Measurements from ENCODE around the gene KCNQ4. TPM values are rescaled to one million over a fixed set of nuclear protein-coding genes. Genes with fewer than 3 reads are reported as not detected.
A peak's percentile ranks its signal among the peaks of the same experiment; 100 is the strongest.

The KCNQ4 gene
- 1 to 10 TPM; 1.1 to 3.3 (median 2.4) TPM for total RNA-seq

- H3K4me1 ChIP-seq = peaks cover 0 to 32% (median 7%) of the 10 kb centered on the region in 4 donors
- DNase-seq = peak in 1 of 3 donors; percentile 71
- no peak for TF ChIP-seq POLR2A (IDR thresholded peaks at IDR 0.05)
- TF ChIP-seq CTCF (IDR thresholded peaks at IDR 0.05) = no peak
- H3K36me3 ChIP-seq = no peaks in the 10 kb centered on the region
- no peaks in the 10 kb centered on the region for H3K9me3 ChIP-seq
- peak within 1 kb of the TSS; percentile 22 to 62 (median 54) for H3K4me3 ChIP-seq
- H3K27ac ChIP-seq = peak within 1 kb of the TSS in 3 of 4 donors; percentile 31 to 70 (median 52)
- H3K27me3 ChIP-seq = no peaks in the 10 kb centered on the region
Observed at GRCh38 chr1:40783001-40783905, at the start of gene KCNQ4. Gene KCNQ4 (plus strand): TSS chr1:40783787. CDS start chr1:40784094, 307 bp downstream.

- H3K27ac ChIP-seq = no peak overlapping the region
- H3K4me3 ChIP-seq = no peak overlapping the region
- peaks cover 0 to 12% (median 0%) of the 10 kb centered on the region in 3 donors for H3K36me3 ChIP-seq
- TF ChIP-seq POLR2A (IDR thresholded peaks at IDR 0.05) = no peak
- no peak for TF ChIP-seq CTCF (IDR thresholded peaks at IDR 0.05)
- no peaks in the 10 kb centered on the region for H3K9me3 ChIP-seq
- no peak for DNase-seq
- no peaks in the 10 kb centered on the region for H3K27me3 ChIP-seq
- peaks cover 0 to 5% (median 0%) of the 10 kb centered on the region in 4 donors for H3K4me1 ChIP-seq
Observed at GRCh38 chr1:40734882-40735628, 48.5 kb upstream of the KCNQ4 start.

GRCh38 chr1:40736085-40736531 lies 47.5 kb upstream of the KCNQ4 start:
- TF ChIP-seq POLR2A (IDR thresholded peaks at IDR 0.05) (no peak), CTCF (IDR thresholded peaks at IDR 0.05) (no peak)
- peaks cover 0 to 12% (median 0%) of the 10 kb centered on the region in 3 donors for H3K36me3 ChIP-seq
- H3K4me3 ChIP-seq = no peak overlapping the region
- no peaks in the 10 kb centered on the region for H3K9me3 ChIP-seq
- no peaks in the 10 kb centered on the region for H3K27me3 ChIP-seq
- H3K4me1 ChIP-seq = peaks cover 0 to 5% (median 0%) of the 10 kb centered on the region in 4 donors
- no peak for DNase-seq
- H3K27ac ChIP-seq = peak overlapping the region in 1 of 4 donors; percentile 23

GRCh38 chr1:40738831-40739230 lies 44.8 kb upstream of the KCNQ4 start:
- no peak overlapping the region for H3K27ac ChIP-seq
- H3K27me3 ChIP-seq = no peaks in the 10 kb centered on the region
- DNase-seq = no peak
- TF ChIP-seq POLR2A (IDR thresholded peaks at IDR 0.05) (no peak), CTCF (IDR thresholded peaks at IDR 0.05) (no peak)
- peaks cover 0 to 27% (median 0%) of the 10 kb centered on the region in 3 donors for H3K36me3 ChIP-seq
- peaks cover 0 to 4% (median 0%) of the 10 kb centered on the region in 4 donors for H3K4me1 ChIP-seq
- no peaks in the 10 kb centered on the region for H3K9me3 ChIP-seq
- H3K4me3 ChIP-seq = no peak overlapping the region

- no peak overlapping the region for H3K27ac ChIP-seq
- no peaks in the 10 kb centered on the region for H3K9me3 ChIP-seq
- no peaks in the 10 kb centered on the region for H3K4me1 ChIP-seq
- peaks cover 0 to 30% (median 0%) of the 10 kb centered on the region in 3 donors for H3K36me3 ChIP-seq
- no peaks in the 10 kb centered on the region for H3K27me3 ChIP-seq
- H3K4me3 ChIP-seq = no peak overlapping the region
- TF ChIP-seq CTCF (IDR thresholded peaks at IDR 0.05) (no peak), POLR2A (IDR thresholded peaks at IDR 0.05) (no peak)
- DNase-seq = no peak
Observed at GRCh38 chr1:40739455-40740008, 44.1 kb upstream of the KCNQ4 start.
